Neural progenitor cell (in vitro differentiated cells): ENCODE results near the gene VMO1. TPM values are rescaled to one million over a fixed set of nuclear protein-coding genes. Genes with fewer than 3 reads are reported as not detected.

Experiments used
- DNase-seq: peaks from one replicate; pipeline ENCODE4 v3.0.0-alpha.2; 2016; ENCODE audit warnings: low spot score
- H2AFZ ChIP-seq: fragments of 200-600 bp; sonication (generic); replicated peaks from 2 replicates; pipeline ENCODE4 v1.6.1; 2016; ENCODE audit warnings: antibody characterized with exemption
- H3F3A ChIP-seq: fragments of 200-600 bp; sonication (generic); 2 replicates; pipeline ENCODE4 v1.6.1; 2016; ENCODE audit warnings: antibody characterized with exemption, low read depth
- H3K27ac ChIP-seq: fragments of 200-600 bp; sonication (generic); 2 replicates; pipeline ENCODE4 v1.5.1; 2016; ENCODE audit warnings: mild to moderate bottlenecking
- H3K27me3 ChIP-seq: fragments of 200-600 bp; sonication (generic); 2 replicates; pipeline ENCODE4 v1.6.1; 2016; ENCODE audit warnings: mild to moderate bottlenecking, moderate library complexity
- H3K36me3 ChIP-seq: fragments of 200-600 bp; sonication (generic); 2 replicates; pipeline ENCODE4 v1.5.1; 2016
- H3K4me1 ChIP-seq: fragments of 200-600 bp; sonication (generic); 2 replicates; pipeline ENCODE4 v1.6.1; 2016; ENCODE audit warnings: mixed run types
- H3K4me2 ChIP-seq: fragments of 200-600 bp; sonication (generic); 2 replicates; pipeline ENCODE4 v1.6.1; 2016
- H3K4me3 ChIP-seq: fragments of 200-600 bp; sonication (generic); 2 replicates; pipeline ENCODE4 v1.5.1; 2016
- H3K79me2 ChIP-seq: fragments of 200-600 bp; sonication (generic); 2 replicates; pipeline ENCODE4 v1.6.1; 2016; ENCODE audit warnings: low read depth
- H3K9ac ChIP-seq: fragments of 200-600 bp; sonication (generic); 2 replicates; pipeline ENCODE4 v1.6.1; 2016
- H3K9me3 ChIP-seq: fragments of 200-600 bp; sonication (generic); 2 replicates; pipeline ENCODE4 v1.5.1; 2016; ENCODE audit warnings: low read depth
- H4K20me1 ChIP-seq: fragments of 200-600 bp; sonication (generic); 2 replicates; pipeline ENCODE4 v1.6.1; 2016; ENCODE audit warnings: low read depth
- H3K27ac Mint-ChIP-seq: 3 replicates; pipeline ENCODE4 v1.8.0; 2021; ENCODE audit warnings: mixed read lengths
- H3K27me3 Mint-ChIP-seq: 2 replicates; pipeline ENCODE4 v1.8.0; 2022; ENCODE audit warnings: low read depth, mild to moderate bottlenecking, inconsistent platforms, moderate library complexity, mixed read lengths; ENCODE audit not compliant: insufficient read depth
- H3K36me3 Mint-ChIP-seq: 3 replicates; pipeline ENCODE4 v1.8.0; 2021; ENCODE audit warnings: mixed read lengths
- H3K4me1 Mint-ChIP-seq: 3 replicates; pipeline ENCODE4 v1.8.0; 2021; ENCODE audit warnings: mixed read lengths
- H3K4me3 Mint-ChIP-seq: 3 replicates; pipeline ENCODE4 v1.8.0; 2021; ENCODE audit warnings: mild to moderate bottlenecking, moderate library complexity, mixed read lengths
- H3K9me3 Mint-ChIP-seq: 3 replicates; pipeline ENCODE4 v1.8.0; 2020; ENCODE audit warnings: mixed read lengths
- CTCF ChIP-seq: fragments of 200-600 bp; sonication (generic); IDR thresholded peaks from 2 replicates; pipeline ENCODE4 v1.5.1; 2017; ENCODE audit warnings: antibody characterized with exemption, mild to moderate bottlenecking
- EZH2 ChIP-seq: fragments of 200-600 bp; sonication (generic); IDR thresholded peaks from 2 replicates; pipeline ENCODE4 v1.6.1; 2017; ENCODE audit warnings: antibody characterized with exemption, mild to moderate bottlenecking, moderate library complexity
- EZH2phosphoT487 ChIP-seq: fragments of 200-600 bp; sonication (generic); IDR thresholded peaks from 2 replicates; pipeline ENCODE4 v1.6.1; 2017; ENCODE audit warnings: antibody characterized with exemption
- total RNA-seq: library from RNA; depleted of rRNA; stranded (reverse); fragments of >200 nt; gene quantifications from 2 replicates; pipeline ENCODE4 v1.2.3, GENCODE V29; 2015; ENCODE audit warnings: low replicate concordance

VMO1 gene
- total RNA-seq, 1 donor from 2014 or later, result not detected

- Histone ChIP-seq H2AFZ (peak overlapping the region; percentile 93), H3K36me3 (no peaks in the 10 kb centered on the region), H3K27me3 (peaks cover 33% of the 10 kb centered on the region), H4K20me1 (peaks cover 11% of the 10 kb centered on the region), H3K4me1 (peaks cover 5% of the 10 kb centered on the region), H3K79me2 (peaks cover 18% of the 10 kb centered on the region), H3K27ac (no peak overlapping the region), H3K9me3 (no peaks in the 10 kb centered on the region), H3K9ac (no peak overlapping the region), H3F3A (peaks cover 9% of the 10 kb centered on the region), H3K4me2 (no peak overlapping the region), H3K4me3 (no peak overlapping the region)
- peak overlapping the region; percentile 98 for H3K4me3 Mint-ChIP-seq
- peaks cover 10% of the 10 kb centered on the region for H3K36me3 Mint-ChIP-seq
- no peaks in the 10 kb centered on the region for H3K9me3 Mint-ChIP-seq
- TF ChIP-seq EZH2 (no peak), CTCF (no peak), EZH2phosphoT487 (no peak)
- DNase-seq, result no peak
- peaks cover 13% of the 10 kb centered on the region for H3K4me1 Mint-ChIP-seq
- H3K27me3 Mint-ChIP-seq, result peaks cover 16% of the 10 kb centered on the region
- peak overlapping the region; percentile 92 for H3K27ac Mint-ChIP-seq
Measured at GRCh38 chr17:4795168-4795567, 9.0 kb upstream of the VMO1 start.

DNA sequence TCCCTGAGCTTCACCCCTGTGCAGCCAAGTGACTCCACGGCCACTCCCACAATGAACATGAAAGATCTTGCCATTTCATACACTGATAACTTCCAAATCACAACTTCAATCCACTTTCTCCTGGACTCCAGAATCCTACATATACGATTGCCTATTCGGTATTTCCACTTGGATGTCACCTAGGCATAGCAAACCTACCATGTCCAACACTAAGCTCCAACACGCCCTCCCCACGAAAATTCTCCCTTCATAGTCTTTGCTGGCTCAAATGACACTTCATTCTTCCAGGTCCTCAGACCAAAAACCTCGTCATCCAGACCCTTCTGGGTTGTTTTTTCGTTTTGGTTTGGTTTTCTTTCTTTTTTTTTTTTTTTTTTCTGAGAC is 4.5 kb upstream of the VMO1 start:
- Mint-ChIP-seq H3K27ac (no peak overlapping the region), H3K36me3 (no peaks in the 10 kb centered on the region), H3K4me1 (peaks cover 11% of the 10 kb centered on the region), H3K27me3 (peaks cover 21% of the 10 kb centered on the region), H3K4me3 (peak overlapping the region; percentile 88), H3K9me3 (no peaks in the 10 kb centered on the region)
- peak overlapping the region; percentile 81 for H2AFZ ChIP-seq
- H3K4me1 ChIP-seq, result peaks cover 13% of the 10 kb centered on the region
- no peaks in the 10 kb centered on the region for H3K9me3 ChIP-seq
- peak overlapping the region; percentile 85 for H3K4me3 ChIP-seq
- H3K27ac ChIP-seq, result no peak overlapping the region
- H3K9ac ChIP-seq, result no peak overlapping the region
- no peaks in the 10 kb centered on the region for H3K36me3 ChIP-seq
- H3K27me3 ChIP-seq, result peaks cover 74% of the 10 kb centered on the region
- peaks cover 38% of the 10 kb centered on the region for H3F3A ChIP-seq
- H3K4me2 ChIP-seq, result peak overlapping the region; percentile 95
- TF ChIP-seq CTCF, result no peak
- no peak for TF ChIP-seq EZH2
- TF ChIP-seq EZH2phosphoT487, result no peak
- H4K20me1 ChIP-seq, result peaks cover 9% of the 10 kb centered on the region
- no peak for DNase-seq
- no peaks in the 10 kb centered on the region for H3K79me2 ChIP-seq

GRCh38 chr17:4789951-4790704 is 4.0 kb upstream of the VMO1 start:
- peak overlapping the region; percentile 85 for H3K4me3 ChIP-seq
- H4K20me1 ChIP-seq, result peaks cover 9% of the 10 kb centered on the region
- H3K36me3 ChIP-seq, result no peaks in the 10 kb centered on the region
- peak overlapping the region; percentile 81 for H2AFZ ChIP-seq
- Mint-ChIP-seq H3K9me3 (no peaks in the 10 kb centered on the region), H3K4me3 (peak overlapping the region; percentile 88), H3K27ac (no peak overlapping the region), H3K4me1 (peaks cover 11% of the 10 kb centered on the region), H3K36me3 (no peaks in the 10 kb centered on the region), H3K27me3 (peaks cover 23% of the 10 kb centered on the region)
- H3F3A ChIP-seq, result peaks cover 38% of the 10 kb centered on the region
- peaks cover 79% of the 10 kb centered on the region for H3K27me3 ChIP-seq
- H3K9me3 ChIP-seq, result no peaks in the 10 kb centered on the region
- no peaks in the 10 kb centered on the region for H3K79me2 ChIP-seq
- peak overlapping the region; percentile 95 for H3K4me2 ChIP-seq
- TF ChIP-seq CTCF, result peak; percentile 64
- TF ChIP-seq EZH2phosphoT487, result no peak
- peak; percentile 89 for DNase-seq
- H3K27ac ChIP-seq, result no peak overlapping the region
- H3K9ac ChIP-seq, result no peak overlapping the region
- H3K4me1 ChIP-seq, result peaks cover 13% of the 10 kb centered on the region
